DOHH2 (cell line): Measurements from ENCODE around the gene BICC1.

ENCODE experiments used
- CTCF ChIP-seq: fragments of 200-600 bp; sonication (generic); IDR thresholded peaks from one replicate; pipeline ENCODE4 v1.5.1; 2014; ENCODE audit warnings: antibody characterized with exemption, mild to moderate bottlenecking, low read depth, low read length; ENCODE audit not compliant: poor library complexity, severe bottlenecking
- EZH2phosphoT487 ChIP-seq: fragments of 200-600 bp; sonication (generic); IDR thresholded peaks from 2 replicates; pipeline ENCODE4 v1.6.1; 2017; ENCODE audit warnings: borderline replicate concordance, mild to moderate bottlenecking, antibody characterized with exemption, low read length, moderate library complexity, mixed read lengths

DNA sequence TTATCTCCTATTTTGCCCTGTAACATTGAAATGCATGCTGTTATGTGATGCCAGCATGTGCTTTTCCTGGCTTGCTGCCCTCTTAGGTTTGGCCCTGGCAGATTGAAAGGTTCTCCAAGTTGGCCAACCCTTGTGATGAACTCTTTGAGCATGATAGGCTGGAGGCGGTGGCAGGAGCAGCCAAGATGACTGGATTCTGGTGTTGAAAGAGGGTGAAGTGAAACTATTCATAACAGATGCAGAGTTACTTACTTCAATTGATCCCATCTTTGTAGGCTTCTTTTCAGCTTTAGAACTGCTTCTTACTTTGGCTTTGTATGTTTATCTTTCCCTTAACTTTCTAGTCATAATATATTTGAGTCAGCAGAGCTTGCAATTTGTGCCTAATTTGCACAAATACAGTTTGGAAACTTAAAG is 57.6 kb downstream of the BICC1 start:
- TF ChIP-seq CTCF (no peak), EZH2phosphoT487 (no peak)
